Right lobe of liver (tissue), 6 donors: Measurements from ENCODE around the gene ISL2. TPM values are rescaled to one million over a fixed set of nuclear protein-coding genes. Genes with fewer than 3 reads are reported as not detected.

Source experiments
- ATAC-seq, 4 donors: fragments of 200-7000 bp; cut with Tn5 transposase; one replicate each; pipeline ENCODE4 v1.9.1; 2020; ENCODE audit warnings: mild to moderate bottlenecking in 4 of 4, moderate library complexity in 4 of 4
- DNase-seq, 3 donors: peaks; one replicate each; pipeline ENCODE4 v3.0.0-alpha.2; 2020
- H3K27ac ChIP-seq, 3 donors: fragments of 200-600 bp; one replicate each; pipeline ENCODE4 v1.8.0; 2022
- H3K27me3 ChIP-seq, 2 donors: fragments of 200-600 bp; one replicate each; pipeline ENCODE4 v1.8.0; 2022
- H3K36me3 ChIP-seq, 4 donors: fragments of 200-600 bp; sonication (generic) in 1 of 4; one replicate each; pipeline versions ENCODE4 v1.5.1 to v1.8.0; 2017 to 2022; ENCODE audit warnings: control low read depth in 1 of 4
- H3K4me1 ChIP-seq, 4 donors: fragments of 200-600 bp; sonication (generic) in 1 of 4; one replicate each; pipeline versions ENCODE4 v1.5.1 to v1.8.0; 2017 to 2022; ENCODE audit warnings: control low read depth in 1 of 4
- H3K4me3 ChIP-seq, 3 donors: fragments of 200-600 bp; one replicate each; pipeline ENCODE4 v1.8.0; 2022
- H3K9me3 ChIP-seq, 4 donors: fragments of 200-600 bp; sonication (generic) in 1 of 4; one replicate each; pipeline versions ENCODE4 v1.5.1 to v1.8.0; 2017 to 2022; ENCODE audit warnings: control low read depth in 1 of 4
- POLR2A ChIP-seq: fragments of 450-650 bp; IDR thresholded peaks from one replicate; pipeline ENCODE4 v1.6.1; 2017; ENCODE audit warnings: antibody characterized with exemption, mild to moderate bottlenecking
- WGBS: methylation state at CpG from one replicate; pipeline ENCODE4 v1.1.6; 2018; ENCODE audit warnings: low coverage, low lambda C conversion rate; ENCODE audit not compliant: insufficient coverage; ENCODE audit errors: missing lambda C conversion rate; 5-methylcytosine and 5-hydroxymethylcytosine counted together
- intact Hi-C, 2 donors: fragments of 100-400 bp; cut with DNase I; formaldehyde crosslinking; loops; one replicate each; pipeline versions ENCODE4 v1.11.2 to v1.14.1; 2022
- total RNA-seq, 6 experiments: library from RNA; depleted of rRNA in 2 of 6; stranded (reverse); fragments of >200 nt in 2 of 6; fragmentation: NEBNext Ultra II Directional in 3 of 6; extraction: Animal tissue kit (Norgen Biotek cat#: 25700) in 3 of 6; gene quantifications; one replicate each; pipeline versions ENCODE4 v1.1.0 to v1.2.4, GENCODE V29; 2016 to 2023
- TF ChIP-seq, protein P1 (sequence below), 4 donors: fragments of 200-600 bp in 3 of 4; fragments of 450-650 bp in 1 of 4; IDR thresholded peaks; one replicate each; pipeline versions ENCODE4 v1.5.1 to v1.8.0; 2016 to 2022; ENCODE audit warnings: antibody characterized with exemption in 4 of 4, mild to moderate bottlenecking in 2 of 4
- donor health status: DM: no; HTN: yes; CAD: no.
- donor health status: DM: no; HTN: no; CAD: no.
- donor health status: DM: no; HTN: no; CAD: no.
- donor health status: DM: no; HTN: yes; CAD: no.
- donor health status: DM: no; HTN: yes; CAD: no.

The ISL2 gene
- total RNA-seq, 6 experiments from 2014 or later: not detected

GRCh38 chr15:76391309-76391708 lies 54.7 kb downstream of the ISL2 start:
- Histone ChIP-seq H3K4me1 (no peaks in the 10 kb centered on the region), H3K4me3 (no peak overlapping the region), H3K36me3 (no peaks in the 10 kb centered on the region), H3K27me3 (no peaks in the 10 kb centered on the region), H3K27ac (no peak overlapping the region), H3K9me3 (no peaks in the 10 kb centered on the region)
- TF ChIP-seq, protein P1, sequence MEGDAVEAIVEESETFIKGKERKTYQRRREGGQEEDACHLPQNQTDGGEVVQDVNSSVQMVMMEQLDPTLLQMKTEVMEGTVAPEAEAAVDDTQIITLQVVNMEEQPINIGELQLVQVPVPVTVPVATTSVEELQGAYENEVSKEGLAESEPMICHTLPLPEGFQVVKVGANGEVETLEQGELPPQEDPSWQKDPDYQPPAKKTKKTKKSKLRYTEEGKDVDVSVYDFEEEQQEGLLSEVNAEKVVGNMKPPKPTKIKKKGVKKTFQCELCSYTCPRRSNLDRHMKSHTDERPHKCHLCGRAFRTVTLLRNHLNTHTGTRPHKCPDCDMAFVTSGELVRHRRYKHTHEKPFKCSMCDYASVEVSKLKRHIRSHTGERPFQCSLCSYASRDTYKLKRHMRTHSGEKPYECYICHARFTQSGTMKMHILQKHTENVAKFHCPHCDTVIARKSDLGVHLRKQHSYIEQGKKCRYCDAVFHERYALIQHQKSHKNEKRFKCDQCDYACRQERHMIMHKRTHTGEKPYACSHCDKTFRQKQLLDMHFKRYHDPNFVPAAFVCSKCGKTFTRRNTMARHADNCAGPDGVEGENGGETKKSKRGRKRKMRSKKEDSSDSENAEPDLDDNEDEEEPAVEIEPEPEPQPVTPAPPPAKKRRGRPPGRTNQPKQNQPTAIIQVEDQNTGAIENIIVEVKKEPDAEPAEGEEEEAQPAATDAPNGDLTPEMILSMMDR (IDR thresholded peaks at IDR 0.05): no peak
- TF ChIP-seq POLR2A: no peak
- DNase-seq (no peak), ATAC-seq (no peak)
- intact Hi-C loops: no loop called here
- 95% methylated on average over 3 of the region's 3 CpGs for WGBS

GRCh38 chr15:76391847-76392246 lies 55.3 kb downstream of the ISL2 start:
- TF ChIP-seq, protein P1 (IDR thresholded peaks at IDR 0.05): no peak
- no peak for TF ChIP-seq POLR2A
- intact Hi-C loops: no loop called here
- ATAC-seq: no peak
- Histone ChIP-seq H3K27ac (no peak overlapping the region), H3K4me3 (no peak overlapping the region), H3K36me3 (no peaks in the 10 kb centered on the region), H3K4me1 (no peaks in the 10 kb centered on the region), H3K9me3 (no peaks in the 10 kb centered on the region), H3K27me3 (no peaks in the 10 kb centered on the region)
- no peak for DNase-seq

Other genes starting within 250 kb of the ISL2 start
- gene ETFA, start 25.3 kb upstream of the ISL2 start, total RNA-seq: 100 to 1,000 TPM; 208 to 302 (median 274) TPM